Liver (tissue), 3 donors: ENCODE measurements around the gene CNN1.

Experiments
- EGR1 ChIP-seq, 2 donors: IDR thresholded peaks; 2 replicates each; pipeline ENCODE4 v1.6.1; 2016 to 2018; ENCODE audit warnings: antibody characterized with exemption in 2 of 2, low read depth in 2 of 2
- NR2F2 ChIP-seq: IDR thresholded peaks from 2 replicates; pipeline ENCODE4 v1.6.1; 2016; ENCODE audit warnings: antibody characterized with exemption
- RAD21 ChIP-seq, 2 donors: IDR thresholded peaks; 2 replicates each; pipeline ENCODE4 v1.6.1; 2016; ENCODE audit warnings: antibody characterized with exemption in 2 of 2, mild to moderate bottlenecking in 2 of 2
- TAF1 ChIP-seq: conservative IDR thresholded peaks from 2 replicates; pipeline ENCODE4 v1.6.1; 2016; ENCODE audit warnings: antibody characterized with exemption, mild to moderate bottlenecking
- TF ChIP-seq, protein P1 (sequence below): IDR thresholded peaks from 2 replicates; pipeline ENCODE4 v1.6.1; 2016; ENCODE audit warnings: antibody characterized with exemption, mild to moderate bottlenecking
- TF ChIP-seq, protein P2 (sequence below): IDR thresholded peaks from 2 replicates; pipeline ENCODE4 v1.6.1; 2016; ENCODE audit warnings: antibody characterized with exemption
- TF ChIP-seq, protein P3 (sequence below): fragments of 150-350 bp; IDR thresholded peaks from 2 replicates; pipeline ENCODE4 v1.5.1; 2017; ENCODE audit warnings: improper control_type of control experiment, low read depth, low read length; ENCODE audit not compliant: missing input control
- TF ChIP-seq, protein P4 (sequence below): IDR thresholded peaks from 2 replicates; pipeline ENCODE4 v1.6.1; 2016; ENCODE audit warnings: antibody characterized with exemption
- donor health status: healthy.
- donor health status: healthy.

DNA sequence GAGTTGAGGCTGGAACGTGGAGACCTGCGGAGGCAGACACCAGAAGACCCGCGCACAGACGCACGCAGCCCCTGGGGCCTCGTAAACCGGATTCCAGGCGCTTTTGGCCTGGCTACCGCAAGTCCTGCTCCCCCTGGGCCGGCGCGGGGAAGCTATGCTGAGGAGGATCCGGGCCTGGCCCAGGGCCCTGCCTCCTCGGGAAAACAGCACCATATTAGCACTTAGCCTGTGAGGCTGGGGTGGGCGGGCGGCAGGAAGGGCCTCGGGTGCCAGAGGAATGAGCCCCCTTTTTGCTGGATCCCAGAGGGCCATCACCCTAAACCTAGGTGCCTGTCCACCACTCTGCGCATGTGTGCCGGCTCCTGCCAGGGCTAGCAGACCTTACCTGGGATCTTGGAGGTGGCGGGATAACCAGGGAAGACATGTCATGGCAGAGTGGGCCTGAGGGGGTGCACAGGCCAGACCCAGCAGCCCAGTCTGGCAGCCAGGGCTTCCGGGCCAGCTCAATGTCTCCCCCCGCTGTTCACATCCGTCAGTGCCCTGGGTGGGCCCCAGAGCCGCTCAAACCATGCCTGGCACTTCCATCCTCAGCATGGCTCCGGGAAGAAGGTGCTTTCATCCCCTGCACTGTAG is 13.1 kb downstream of the CNN1 start:
- TF ChIP-seq, protein P1, sequence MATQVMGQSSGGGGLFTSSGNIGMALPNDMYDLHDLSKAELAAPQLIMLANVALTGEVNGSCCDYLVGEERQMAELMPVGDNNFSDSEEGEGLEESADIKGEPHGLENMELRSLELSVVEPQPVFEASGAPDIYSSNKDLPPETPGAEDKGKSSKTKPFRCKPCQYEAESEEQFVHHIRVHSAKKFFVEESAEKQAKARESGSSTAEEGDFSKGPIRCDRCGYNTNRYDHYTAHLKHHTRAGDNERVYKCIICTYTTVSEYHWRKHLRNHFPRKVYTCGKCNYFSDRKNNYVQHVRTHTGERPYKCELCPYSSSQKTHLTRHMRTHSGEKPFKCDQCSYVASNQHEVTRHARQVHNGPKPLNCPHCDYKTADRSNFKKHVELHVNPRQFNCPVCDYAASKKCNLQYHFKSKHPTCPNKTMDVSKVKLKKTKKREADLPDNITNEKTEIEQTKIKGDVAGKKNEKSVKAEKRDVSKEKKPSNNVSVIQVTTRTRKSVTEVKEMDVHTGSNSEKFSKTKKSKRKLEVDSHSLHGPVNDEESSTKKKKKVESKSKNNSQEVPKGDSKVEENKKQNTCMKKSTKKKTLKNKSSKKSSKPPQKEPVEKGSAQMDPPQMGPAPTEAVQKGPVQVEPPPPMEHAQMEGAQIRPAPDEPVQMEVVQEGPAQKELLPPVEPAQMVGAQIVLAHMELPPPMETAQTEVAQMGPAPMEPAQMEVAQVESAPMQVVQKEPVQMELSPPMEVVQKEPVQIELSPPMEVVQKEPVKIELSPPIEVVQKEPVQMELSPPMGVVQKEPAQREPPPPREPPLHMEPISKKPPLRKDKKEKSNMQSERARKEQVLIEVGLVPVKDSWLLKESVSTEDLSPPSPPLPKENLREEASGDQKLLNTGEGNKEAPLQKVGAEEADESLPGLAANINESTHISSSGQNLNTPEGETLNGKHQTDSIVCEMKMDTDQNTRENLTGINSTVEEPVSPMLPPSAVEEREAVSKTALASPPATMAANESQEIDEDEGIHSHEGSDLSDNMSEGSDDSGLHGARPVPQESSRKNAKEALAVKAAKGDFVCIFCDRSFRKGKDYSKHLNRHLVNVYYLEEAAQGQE: no peak
- TF ChIP-seq EGR1 (IDR thresholded peaks at IDR 0.05; ENCODE audit: low read depth in 2 of 2) (no peak), RAD21 (IDR thresholded peaks at IDR 0.05) (peak in 1 of 2 donors; percentile 53), TAF1 (no peak), NR2F2 (no peak)
- TF ChIP-seq, protein P2, sequence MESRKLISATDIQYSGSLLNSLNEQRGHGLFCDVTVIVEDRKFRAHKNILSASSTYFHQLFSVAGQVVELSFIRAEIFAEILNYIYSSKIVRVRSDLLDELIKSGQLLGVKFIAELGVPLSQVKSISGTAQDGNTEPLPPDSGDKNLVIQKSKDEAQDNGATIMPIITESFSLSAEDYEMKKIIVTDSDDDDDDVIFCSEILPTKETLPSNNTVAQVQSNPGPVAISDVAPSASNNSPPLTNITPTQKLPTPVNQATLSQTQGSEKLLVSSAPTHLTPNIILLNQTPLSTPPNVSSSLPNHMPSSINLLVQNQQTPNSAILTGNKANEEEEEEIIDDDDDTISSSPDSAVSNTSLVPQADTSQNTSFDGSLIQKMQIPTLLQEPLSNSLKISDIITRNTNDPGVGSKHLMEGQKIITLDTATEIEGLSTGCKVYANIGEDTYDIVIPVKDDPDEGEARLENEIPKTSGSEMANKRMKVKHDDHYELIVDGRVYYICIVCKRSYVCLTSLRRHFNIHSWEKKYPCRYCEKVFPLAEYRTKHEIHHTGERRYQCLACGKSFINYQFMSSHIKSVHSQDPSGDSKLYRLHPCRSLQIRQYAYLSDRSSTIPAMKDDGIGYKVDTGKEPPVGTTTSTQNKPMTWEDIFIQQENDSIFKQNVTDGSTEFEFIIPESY: no peak
- TF ChIP-seq, protein P3, sequence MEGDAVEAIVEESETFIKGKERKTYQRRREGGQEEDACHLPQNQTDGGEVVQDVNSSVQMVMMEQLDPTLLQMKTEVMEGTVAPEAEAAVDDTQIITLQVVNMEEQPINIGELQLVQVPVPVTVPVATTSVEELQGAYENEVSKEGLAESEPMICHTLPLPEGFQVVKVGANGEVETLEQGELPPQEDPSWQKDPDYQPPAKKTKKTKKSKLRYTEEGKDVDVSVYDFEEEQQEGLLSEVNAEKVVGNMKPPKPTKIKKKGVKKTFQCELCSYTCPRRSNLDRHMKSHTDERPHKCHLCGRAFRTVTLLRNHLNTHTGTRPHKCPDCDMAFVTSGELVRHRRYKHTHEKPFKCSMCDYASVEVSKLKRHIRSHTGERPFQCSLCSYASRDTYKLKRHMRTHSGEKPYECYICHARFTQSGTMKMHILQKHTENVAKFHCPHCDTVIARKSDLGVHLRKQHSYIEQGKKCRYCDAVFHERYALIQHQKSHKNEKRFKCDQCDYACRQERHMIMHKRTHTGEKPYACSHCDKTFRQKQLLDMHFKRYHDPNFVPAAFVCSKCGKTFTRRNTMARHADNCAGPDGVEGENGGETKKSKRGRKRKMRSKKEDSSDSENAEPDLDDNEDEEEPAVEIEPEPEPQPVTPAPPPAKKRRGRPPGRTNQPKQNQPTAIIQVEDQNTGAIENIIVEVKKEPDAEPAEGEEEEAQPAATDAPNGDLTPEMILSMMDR: no peak
- TF ChIP-seq, protein P4, sequence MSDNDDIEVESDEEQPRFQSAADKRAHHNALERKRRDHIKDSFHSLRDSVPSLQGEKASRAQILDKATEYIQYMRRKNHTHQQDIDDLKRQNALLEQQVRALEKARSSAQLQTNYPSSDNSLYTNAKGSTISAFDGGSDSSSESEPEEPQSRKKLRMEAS: no peak
